H1 (cell line): ENCODE results near the gene IKBIP.

Experiments
- ATF3 ChIP-seq: IDR thresholded peaks from 2 replicates; pipeline ENCODE4 v1.6.1; 2011; ENCODE audit warnings: low read depth, mild to moderate bottlenecking, low read length; ENCODE audit not compliant: insufficient read depth
- CTCF ChIP-seq, 3 experiments: IDR thresholded peaks; 1 replicate in 2 of 3; 2 replicates in 1 of 3; pipeline versions ENCODE4 v1.5.1 to v1.6.1; 2011; ENCODE audit warnings: low read length in 3 of 3, mild to moderate bottlenecking in 3 of 3, inconsistent platforms in 2 of 3, low read depth in 1 of 3, moderate library complexity in 1 of 3; ENCODE audit not compliant: insufficient read depth in 1 of 3; ENCODE audit errors: control extremely low read depth in 1 of 3
- JUN ChIP-seq: IDR thresholded peaks from 2 replicates; pipeline ENCODE4 v1.6.1; 2011; ENCODE audit warnings: low read depth, mild to moderate bottlenecking, improper control_type of control experiment, low read length
- JUND ChIP-seq: IDR thresholded peaks from 2 replicates; pipeline ENCODE4 v1.6.1; 2011; ENCODE audit warnings: mild to moderate bottlenecking, improper control_type of control experiment, low read length
- PHF8 ChIP-seq: fragments of 200-600 bp; sonication (generic); conservative IDR thresholded peaks from 2 replicates; pipeline ENCODE4 v1.7.1; 2012; ENCODE audit warnings: low read depth, mild to moderate bottlenecking, inconsistent platforms, low read length, moderate library complexity
- POLR2A ChIP-seq, 2 experiments: IDR thresholded peaks; 1 replicate in 1 of 2; 2 replicates in 1 of 2; pipeline ENCODE4 v1.6.1; 2011; ENCODE audit warnings: low read depth in 2 of 2, low read length in 2 of 2, mild to moderate bottlenecking in 2 of 2; ENCODE audit errors: control extremely low read depth in 1 of 2
- POU5F1 ChIP-seq: IDR thresholded peaks from 2 replicates; pipeline ENCODE4 v1.6.1; 2011; ENCODE audit warnings: low read depth, mild to moderate bottlenecking, low read length, moderate library complexity

DNA sequence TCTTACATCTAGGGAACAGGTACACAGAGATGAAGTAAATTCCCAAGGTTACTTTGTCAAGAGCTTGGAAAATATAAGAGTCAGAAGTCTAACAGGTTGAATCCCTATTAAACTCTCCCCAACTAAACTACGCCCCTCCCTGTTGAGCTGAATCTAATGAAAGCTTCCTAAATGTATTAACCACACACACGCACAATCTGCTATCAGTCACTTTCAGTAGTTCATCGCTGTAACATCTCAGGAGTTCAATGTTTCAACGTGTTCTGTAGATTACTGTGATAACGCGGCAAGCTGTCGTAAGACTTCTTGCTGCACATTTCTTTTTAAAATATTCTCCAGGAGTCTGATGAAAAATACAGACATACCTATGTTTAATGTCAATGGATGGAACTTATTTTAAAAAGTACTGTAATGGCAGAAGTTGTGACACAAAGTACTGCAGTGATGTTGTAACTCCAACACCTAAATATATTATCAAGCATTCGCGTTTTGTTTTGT is 51.7 kb downstream of the IKBIP start:
- TF ChIP-seq CTCF (IDR thresholded peaks at IDR 0.05; ENCODE audit: control extremely low read depth in 1 of 3, insufficient read depth in 1 of 3, low read depth in 1 of 3, low read length in 3 of 3): no peak
- no peak for TF ChIP-seq JUN
- TF ChIP-seq POLR2A (IDR thresholded peaks at IDR 0.05; ENCODE audit: control extremely low read depth in 1 of 2, low read depth in 2 of 2, low read length in 2 of 2): no peak
- TF ChIP-seq PHF8: no peak
- TF ChIP-seq JUND: no peak
- no peak for TF ChIP-seq ATF3
- TF ChIP-seq POU5F1: no peak
